Hepatocyte (in vitro differentiated cells): ENCODE measurements around the gene SLFN14.
"Not testable (repeated sequence)": the region's sequence is repeated elsewhere in the genome, so short reads cannot be mapped to it uniquely, and the experiment has no call there.

Source experiments
- CTCF ChIP-seq: fragments of 200-600 bp; sonication (generic); IDR thresholded peaks from 2 replicates; pipeline ENCODE4 v1.5.1; 2016; ENCODE audit warnings: antibody characterized with exemption, mild to moderate bottlenecking; ENCODE audit not compliant: poor library complexity
- EZH2phosphoT487 ChIP-seq: fragments of 200-600 bp; sonication (generic); IDR thresholded peaks from one replicate; pipeline ENCODE4 v1.6.1; 2018; ENCODE audit warnings: antibody characterized with exemption, mild to moderate bottlenecking, low read depth, moderate library complexity; ENCODE audit not compliant: unreplicated experiment, severe bottlenecking

- TF ChIP-seq CTCF, EZH2phosphoT487: not testable (repeated sequence)
These were observed 42.2 kb downstream of the SLFN14 start for GRCh38 chr17:35518431-35518830.
